Measurements from ENCODE around the gene DOK7. TPM values are rescaled to one million over a fixed set of nuclear protein-coding genes. Genes with fewer than 3 reads are reported as not detected.

DOK7 gene
- total RNA-seq, 2 experiments from 2014 or later: not detected

DNA sequence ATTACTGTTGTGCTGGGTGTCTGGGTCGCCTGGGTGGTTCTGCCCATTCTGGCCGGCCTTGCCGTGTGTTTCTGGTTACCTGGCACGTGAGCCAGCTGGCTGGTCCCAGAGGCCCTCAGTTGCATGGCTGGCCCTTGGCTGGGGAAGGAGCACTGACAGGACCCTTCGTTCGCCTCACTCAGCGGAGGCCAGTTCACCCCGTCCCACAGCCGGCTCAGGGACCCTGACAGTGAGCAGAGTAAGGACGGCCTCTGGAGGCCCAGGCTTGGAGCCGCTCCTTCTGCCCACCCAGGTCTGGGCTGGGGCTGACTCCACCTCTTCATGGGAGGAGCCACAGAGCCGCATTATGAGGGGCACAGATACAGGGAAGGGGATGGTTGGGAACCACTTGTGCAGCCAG, 41.6 kb upstream of the DOK7 start:
- no peak overlapping the region for H3K4me3 Mint-ChIP-seq
- intact Hi-C loops (cut with micrococcal nuclease): no loop called here
- H3K9me3 Mint-ChIP-seq: no peaks in the 10 kb centered on the region
- CTCF ChIA-PET: no interaction called here
- no peaks in the 10 kb centered on the region for H3K4me1 Mint-ChIP-seq (ENCODE audit: low read depth)
- peaks cover 1% of the 10 kb centered on the region for H3K36me3 Mint-ChIP-seq (ENCODE audit: low read depth)
- no peak overlapping the region for H3K27ac Mint-ChIP-seq
- no peaks in the 10 kb centered on the region for H3K27me3 Mint-ChIP-seq (ENCODE audit: low read depth)
- DNase-seq: no peak

DNA sequence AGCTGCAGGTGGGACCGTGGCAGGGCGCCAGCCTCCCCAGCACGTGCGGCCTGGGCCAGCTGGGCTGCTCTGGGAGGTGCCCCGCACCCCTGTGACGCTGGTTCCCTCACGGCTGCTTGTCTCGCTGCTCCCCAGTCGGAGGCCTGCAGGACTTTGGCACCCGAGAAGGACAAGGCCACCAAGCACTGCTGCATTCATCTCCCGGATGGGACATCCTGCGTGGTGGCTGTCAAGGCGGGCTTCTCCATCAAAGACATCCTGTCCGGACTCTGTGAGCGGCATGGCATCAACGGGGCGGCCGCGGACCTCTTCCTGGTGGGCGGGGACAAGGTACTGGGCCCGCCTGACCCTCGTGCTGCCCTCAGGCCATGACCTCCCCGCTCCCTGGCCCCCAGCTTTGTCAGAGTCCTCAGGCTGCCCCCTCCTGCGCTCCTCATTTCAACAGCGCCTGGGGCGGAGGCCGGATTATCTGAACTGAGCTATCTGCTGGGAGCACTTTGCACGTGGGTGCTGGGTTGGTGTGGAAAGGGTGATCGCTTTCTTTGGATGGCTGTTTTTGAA, 40.8 kb upstream of the DOK7 start:
- no peak overlapping the region for H3K4me3 Mint-ChIP-seq
- no peaks in the 10 kb centered on the region for H3K9me3 Mint-ChIP-seq
- DNase-seq: no peak
- no peaks in the 10 kb centered on the region for H3K4me1 Mint-ChIP-seq (ENCODE audit: low read depth)
- H3K27me3 Mint-ChIP-seq (ENCODE audit: low read depth): no peaks in the 10 kb centered on the region
- H3K36me3 Mint-ChIP-seq (ENCODE audit: low read depth): no peaks in the 10 kb centered on the region
- intact Hi-C loops (cut with micrococcal nuclease): no loop called here
- H3K27ac Mint-ChIP-seq: no peak overlapping the region
- CTCF ChIA-PET: no interaction called here

GRCh38 chr4:3422808-3423297, 40.3 kb upstream of the DOK7 start:
- Mint-ChIP-seq H3K27me3 (ENCODE audit: low read depth) (no peaks in the 10 kb centered on the region), H3K4me1 (ENCODE audit: low read depth) (no peaks in the 10 kb centered on the region), H3K36me3 (ENCODE audit: low read depth) (no peaks in the 10 kb centered on the region), H3K27ac (no peak overlapping the region), H3K4me3 (no peak overlapping the region), H3K9me3 (no peaks in the 10 kb centered on the region)
- CTCF ChIA-PET: no interaction called here
- intact Hi-C loops (cut with micrococcal nuclease): no loop called here
- no peak for DNase-seq

- Mint-ChIP-seq H3K27ac (no peak overlapping the region), H3K4me3 (no peak overlapping the region)
- CTCF ChIA-PET: no interaction called here
Observed at GRCh38 chr4:3423406-3423805, 39.7 kb upstream of the DOK7 start.

GRCh38 chr4:3423952-3424351, 39.2 kb upstream of the DOK7 start:
- Mint-ChIP-seq H3K27ac (no peak overlapping the region), H3K4me1 (ENCODE audit: low read depth) (no peaks in the 10 kb centered on the region), H3K27me3 (ENCODE audit: low read depth) (no peaks in the 10 kb centered on the region), H3K36me3 (ENCODE audit: low read depth) (no peaks in the 10 kb centered on the region), H3K4me3 (no peak overlapping the region), H3K9me3 (no peaks in the 10 kb centered on the region)
- intact Hi-C loops (cut with micrococcal nuclease): no loop called here
- no peak for DNase-seq
- CTCF ChIA-PET: no interaction called here

More at GRCh38 chr4:3423406-3423805, 39.7 kb upstream of the DOK7 start:
- H3K36me3 Mint-ChIP-seq (ENCODE audit: low read depth): no peaks in the 10 kb centered on the region
- no peaks in the 10 kb centered on the region for H3K9me3 Mint-ChIP-seq
- no peaks in the 10 kb centered on the region for H3K4me1 Mint-ChIP-seq (ENCODE audit: low read depth)
- no peaks in the 10 kb centered on the region for H3K27me3 Mint-ChIP-seq (ENCODE audit: low read depth)
- DNase-seq: no peak
- intact Hi-C loops (cut with micrococcal nuclease): no loop called here

DNA sequence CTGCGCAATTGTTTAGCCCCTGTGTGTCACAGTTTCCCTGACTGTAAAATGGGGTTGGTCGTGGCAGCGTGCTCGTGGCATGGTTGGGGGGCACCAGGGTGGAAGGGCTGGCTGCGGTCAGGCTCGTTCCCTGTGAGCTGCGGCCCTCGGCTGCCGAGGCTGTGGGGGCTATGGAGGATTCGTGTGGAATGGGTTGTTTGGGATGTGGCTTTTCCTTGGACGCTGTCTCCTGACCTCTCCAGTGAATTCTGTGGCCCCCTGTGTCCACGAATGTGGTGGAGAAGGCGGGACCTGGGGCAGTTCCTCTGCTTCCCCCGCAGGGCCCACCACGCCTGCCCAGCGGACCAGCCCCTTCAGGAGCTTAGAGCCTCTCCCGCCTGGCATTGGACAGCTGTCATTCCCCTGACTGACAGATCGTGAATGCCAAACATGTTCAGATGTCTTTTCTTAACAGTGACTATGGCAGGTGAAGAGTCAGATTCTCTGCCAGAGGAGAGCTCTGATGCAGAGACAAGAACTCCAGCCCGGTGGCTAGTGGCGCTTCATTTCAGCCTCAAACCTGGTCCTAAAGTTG, 38.5 kb upstream of the DOK7 start:
- H3K27me3 Mint-ChIP-seq (ENCODE audit: low read depth): no peaks in the 10 kb centered on the region

DNA sequence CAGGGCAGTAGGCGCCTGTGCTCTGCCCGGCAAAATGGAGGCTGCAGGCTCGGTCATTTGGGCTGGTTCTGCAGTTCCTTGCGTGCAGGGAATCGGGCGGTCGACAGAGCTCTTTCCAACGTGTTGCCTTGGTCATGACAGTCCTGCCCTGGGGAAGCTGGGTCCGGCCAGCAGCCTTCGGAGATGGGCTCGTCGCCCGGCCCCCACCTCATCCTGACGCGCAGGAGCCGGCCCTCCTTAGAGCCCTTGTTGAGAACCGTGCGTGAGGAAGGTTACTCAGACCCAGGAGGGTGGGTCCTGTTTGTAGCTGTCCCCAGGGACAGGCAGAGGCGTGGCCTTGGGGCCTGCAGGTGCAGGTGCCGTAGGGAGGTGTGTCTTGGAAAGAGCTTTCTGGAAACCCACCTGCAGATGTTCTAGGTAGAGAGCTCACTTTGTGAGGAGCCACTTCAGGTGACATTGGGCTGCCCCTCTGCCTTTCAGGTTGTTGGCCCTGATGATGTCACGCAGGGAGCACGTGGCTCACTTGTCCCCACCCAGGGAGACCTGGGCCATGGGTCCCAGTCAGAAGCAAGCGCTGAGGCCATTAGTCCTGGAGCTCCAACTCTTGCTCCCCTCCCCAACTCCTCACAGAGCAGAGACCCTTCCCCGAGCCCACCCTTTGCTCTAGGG, 36.5 kb upstream of the DOK7 start:
- H3K4me3 Mint-ChIP-seq: no peak overlapping the region
- H3K27ac Mint-ChIP-seq: no peak overlapping the region
- intact Hi-C loops (cut with micrococcal nuclease): no loop called here
- H3K4me1 Mint-ChIP-seq (ENCODE audit: low read depth): no peaks in the 10 kb centered on the region
- CTCF ChIA-PET: no interaction called here
- no peaks in the 10 kb centered on the region for H3K27me3 Mint-ChIP-seq (ENCODE audit: low read depth)
- no peaks in the 10 kb centered on the region for H3K36me3 Mint-ChIP-seq (ENCODE audit: low read depth)
- no peaks in the 10 kb centered on the region for H3K9me3 Mint-ChIP-seq
- no peak for DNase-seq

More for the DNA sequence above, 38.5 kb upstream of the DOK7 start:
- Mint-ChIP-seq H3K9me3 (no peaks in the 10 kb centered on the region), H3K36me3 (ENCODE audit: low read depth) (no peaks in the 10 kb centered on the region), H3K27ac (no peak overlapping the region), H3K4me1 (ENCODE audit: low read depth) (no peaks in the 10 kb centered on the region), H3K4me3 (no peak overlapping the region)
- intact Hi-C loops (cut with micrococcal nuclease): no loop called here
- no peak for DNase-seq
- CTCF ChIA-PET: no interaction called here

DNA sequence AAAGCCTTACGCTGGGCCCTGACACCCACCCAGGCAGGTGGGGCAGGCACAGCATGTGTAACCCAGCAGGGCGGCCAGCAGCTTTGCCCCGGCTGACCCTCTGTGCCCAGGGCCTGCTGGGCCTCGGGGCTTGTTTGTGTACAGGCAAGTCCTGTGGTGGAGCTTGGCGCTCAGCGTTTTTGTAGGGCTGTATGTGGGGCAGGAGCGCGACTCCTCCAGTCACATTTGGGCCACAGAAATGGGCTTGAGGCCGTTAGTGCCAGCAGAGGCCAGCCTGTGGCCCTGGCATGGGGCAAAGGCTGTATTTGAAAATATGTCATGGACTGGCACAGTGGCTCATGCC, 36.0 kb upstream of the DOK7 start:
- H3K27ac Mint-ChIP-seq: no peak overlapping the region
- no peaks in the 10 kb centered on the region for H3K27me3 Mint-ChIP-seq (ENCODE audit: low read depth)
- intact Hi-C loops (cut with micrococcal nuclease): no loop called here
- H3K4me3 Mint-ChIP-seq: no peak overlapping the region
- no peaks in the 10 kb centered on the region for H3K36me3 Mint-ChIP-seq (ENCODE audit: low read depth)
- DNase-seq: no peak
- CTCF ChIA-PET: no interaction called here
- H3K4me1 Mint-ChIP-seq (ENCODE audit: low read depth): no peaks in the 10 kb centered on the region
- H3K9me3 Mint-ChIP-seq: no peaks in the 10 kb centered on the region

DNA sequence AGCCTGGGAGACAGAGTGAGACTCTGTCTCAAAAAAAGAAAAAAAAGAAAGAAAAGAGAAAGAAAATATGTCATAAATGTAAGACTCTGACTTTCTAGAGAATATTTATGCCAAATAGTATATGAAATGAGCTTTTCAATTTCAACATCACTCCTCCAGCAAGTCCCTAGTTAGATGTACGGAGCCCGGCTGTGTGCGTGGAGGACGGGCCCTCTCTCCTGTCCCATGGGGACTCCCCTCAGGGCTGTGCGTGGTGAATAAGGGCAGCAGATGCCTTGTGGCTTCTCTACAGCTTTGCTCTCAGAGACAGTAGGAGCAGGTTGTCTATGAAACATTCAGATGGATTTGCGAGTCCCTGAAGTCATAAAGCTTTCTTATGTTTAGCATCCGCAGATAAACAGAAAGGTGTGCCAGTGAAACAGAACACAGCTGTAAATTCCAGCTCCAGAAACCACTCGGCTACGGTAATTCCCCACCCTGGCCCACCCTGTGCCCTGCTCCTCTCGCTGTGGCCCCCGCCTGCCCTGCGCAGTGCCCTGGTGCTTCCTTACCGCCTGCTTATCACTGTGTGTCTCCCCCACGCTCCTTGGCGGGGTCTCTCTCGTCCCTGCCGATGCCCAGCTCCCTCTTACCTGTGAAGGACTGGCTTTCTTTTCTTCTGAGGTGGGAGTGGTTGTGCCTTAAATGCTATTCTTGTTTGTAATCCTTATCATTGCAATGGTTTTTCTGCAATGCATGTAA, 35.2 kb upstream of the DOK7 start:
- Mint-ChIP-seq H3K27ac (no peak overlapping the region), H3K36me3 (ENCODE audit: low read depth) (no peaks in the 10 kb centered on the region), H3K27me3 (ENCODE audit: low read depth) (no peaks in the 10 kb centered on the region), H3K4me1 (ENCODE audit: low read depth) (no peaks in the 10 kb centered on the region), H3K4me3 (no peak overlapping the region), H3K9me3 (no peaks in the 10 kb centered on the region)
- no peak for DNase-seq
- intact Hi-C loops (cut with micrococcal nuclease): no loop called here
- CTCF ChIA-PET: interaction anchor here (0.5 kb wide), 1 partner anchor 374 kb away, joined by 3 read pairs; no protein-coding TSS in a partner anchor

GRCh38 chr4:3429651-3430050, 33.5 kb upstream of the DOK7 start:
- DNase-seq: no peak
- Mint-ChIP-seq H3K4me3 (no peak overlapping the region), H3K9me3 (no peaks in the 10 kb centered on the region), H3K4me1 (ENCODE audit: low read depth) (no peaks in the 10 kb centered on the region), H3K36me3 (ENCODE audit: low read depth) (no peaks in the 10 kb centered on the region), H3K27ac (no peak overlapping the region), H3K27me3 (ENCODE audit: low read depth) (no peaks in the 10 kb centered on the region)
- intact Hi-C loops (cut with micrococcal nuclease): no loop called here
- CTCF ChIA-PET: interaction anchor here (0.8 to 0.9 kb wide), 2 partner anchors 50 to 83 kb away, joined by 3 read pairs; no protein-coding TSS in a partner anchor

GRCh38 chr4:3430524-3430923, 32.6 kb upstream of the DOK7 start:
- H3K4me3 Mint-ChIP-seq: no peak overlapping the region
- intact Hi-C loops (cut with micrococcal nuclease): no loop called here
- H3K36me3 Mint-ChIP-seq (ENCODE audit: low read depth): no peaks in the 10 kb centered on the region
- no peak for DNase-seq
- no peaks in the 10 kb centered on the region for H3K4me1 Mint-ChIP-seq (ENCODE audit: low read depth)
- no peaks in the 10 kb centered on the region for H3K27me3 Mint-ChIP-seq (ENCODE audit: low read depth)
- H3K9me3 Mint-ChIP-seq: no peaks in the 10 kb centered on the region
- CTCF ChIA-PET: no interaction called here
- H3K27ac Mint-ChIP-seq: no peak overlapping the region

GRCh38 chr4:3431446-3431993, 31.6 kb upstream of the DOK7 start:
- Mint-ChIP-seq H3K4me3 (no peak overlapping the region), H3K27me3 (ENCODE audit: low read depth) (no peaks in the 10 kb centered on the region), H3K4me1 (ENCODE audit: low read depth) (no peaks in the 10 kb centered on the region), H3K36me3 (ENCODE audit: low read depth) (no peaks in the 10 kb centered on the region), H3K9me3 (no peaks in the 10 kb centered on the region), H3K27ac (no peak overlapping the region)
- no peak for DNase-seq
- CTCF ChIA-PET: no interaction called here
- intact Hi-C loops (cut with micrococcal nuclease): no loop called here

Data from activated naive CD4-positive, alpha-beta T cell treated with anti-CD3 and anti-CD28 coated beads for 36 hours (primary cell).